Activated CD8-positive, alpha-beta memory T cell treated with anti-CD3 and anti-CD28 coated beads, Interleukin-2, amount 50 U/mL, for 24 hours (primary cell): ENCODE results near the gene DHX15.

Experiments
- DNase-seq: peaks from one replicate; pipeline ENCODE4 v3.0.0-alpha.2; 2020; ENCODE audit errors: extremely low read depth

Gene DHX15

GRCh38 chr4:24582235-24582832, 2.0 kb downstream of the DHX15 start:
- DNase-seq = no peak

GRCh38 chr4:24578364-24578763, 6.0 kb downstream of the DHX15 start:
- no peak for DNase-seq

GRCh38 chr4:24576276-24576675, 8.1 kb downstream of the DHX15 start:
- no peak for DNase-seq

GRCh38 chr4:24574236-24574635, 10.1 kb downstream of the DHX15 start:
- DNase-seq = no peak

- DNase-seq = no peak
Observed at GRCh38 chr4:24573582-24573981, 10.8 kb downstream of the DHX15 start.

- no peak for DNase-seq
Observed at GRCh38 chr4:24570574-24571236, 13.6 kb downstream of the DHX15 start.

GRCh38 chr4:24570172-24570571, 14.2 kb downstream of the DHX15 start:
- DNase-seq = no peak

- DNase-seq = no peak
Observed at GRCh38 chr4:24569662-24570061, 14.7 kb downstream of the DHX15 start.

- DNase-seq = no peak
Observed at GRCh38 chr4:24568425-24568824, 15.9 kb downstream of the DHX15 start.

GRCh38 chr4:24565054-24565453, 19.3 kb downstream of the DHX15 start:
- no peak for DNase-seq

- no peak for DNase-seq
Observed at GRCh38 chr4:24564488-24564887, 19.9 kb downstream of the DHX15 start.

- DNase-seq = no peak
Observed at GRCh38 chr4:24561438-24562139, 22.8 kb downstream of the DHX15 start.

GRCh38 chr4:24560868-24561368, 23.4 kb downstream of the DHX15 start:
- no peak for DNase-seq

- DNase-seq = no peak
Observed at GRCh38 chr4:24559889-24560288, 24.5 kb downstream of the DHX15 start.

- DNase-seq = no peak
Observed at GRCh38 chr4:24559032-24559821, 25.1 kb downstream of the DHX15 start.

GRCh38 chr4:24557026-24558025, 27.0 kb downstream of the DHX15 start:
- DNase-seq = no peak

- no peak for DNase-seq
Observed at GRCh38 chr4:24551492-24552289, 32.7 kb downstream of the DHX15 start.

GRCh38 chr4:24550441-24551175, 33.7 kb downstream of the DHX15 start:
- no peak for DNase-seq

GRCh38 chr4:24547979-24548378, 36.4 kb downstream of the DHX15 start:
- no peak for DNase-seq
